IMR-90 (cell line): ENCODE measurements around the gene CNDP1. TPM values are rescaled to one million over a fixed set of nuclear protein-coding genes. Genes with fewer than 3 reads are reported as not detected.

ENCODE experiments used
- ATAC-seq: fragments of 200-7000 bp; cut with Tn5 transposase; 2 replicates; pipeline ENCODE4 v1.9.1; 2020; ENCODE audit warnings: low read depth, mild to moderate bottlenecking, moderate library complexity
- BruUV-seq: library from RNA; stranded (reverse); fragments of 400-500 nt; replicated peaks from 2 replicates; lab custom pipeline; 2021; lab: Mats Ljungman, UMichigan
- CTCF ChIA-PET: fragments of 300-600 bp; formaldehyde crosslinking; extraction: SDS; loops from one replicate; lab custom pipeline; 2021; ENCODE audit warnings: antibody characterized with exemption; lab: Yijun Ruan, JAX
- POLR2A ChIA-PET: fragments of 300-600 bp; sonication (Branson Sonifier 250); formaldehyde crosslinking; loops from one replicate; lab custom pipeline; 2022; ENCODE audit warnings: antibody characterized with exemption; ENCODE audit not compliant: unreplicated experiment; lab: Charles Lee
- DNase-seq: peaks from one replicate; pipeline ENCODE4 v3.0.0; 2013
- H2AFZ ChIP-seq: replicated peaks from 2 replicates; pipeline ENCODE3; 2013; ENCODE audit warnings: low read length, mild to moderate bottlenecking; ENCODE audit not compliant: poor library complexity
- H2AK5ac ChIP-seq: 2 replicates; pipeline ENCODE4 v1.6.1; 2013; ENCODE audit warnings: low read depth, low read length, inconsistent platforms
- H2AK9ac ChIP-seq: replicated peaks from 2 replicates; pipeline ENCODE3; 2013; ENCODE audit warnings: mild to moderate bottlenecking, low read depth, low read length, moderate library complexity; ENCODE audit not compliant: poor library complexity
- H2BK120ac ChIP-seq: 2 replicates; pipeline ENCODE4 v1.6.1; 2013; ENCODE audit warnings: low read depth, low read length, inconsistent platforms
- H2BK15ac ChIP-seq: 3 replicates; pipeline ENCODE4 v1.6.1; 2013; ENCODE audit warnings: low read depth, low read length, inconsistent platforms
- H2BK20ac ChIP-seq: 2 replicates; pipeline ENCODE4 v1.6.1; 2013; ENCODE audit warnings: low read depth, mild to moderate bottlenecking, inconsistent platforms, low read length, moderate library complexity
- H2BK5ac ChIP-seq: 2 replicates; pipeline ENCODE4 v1.6.1; 2013; ENCODE audit warnings: mild to moderate bottlenecking, low read depth, low read length, inconsistent platforms; ENCODE audit not compliant: poor library complexity, severe bottlenecking
- H3K14ac ChIP-seq: replicated peaks from 2 replicates; pipeline ENCODE4 v1.6.1; 2013; ENCODE audit warnings: low read depth, low read length, inconsistent platforms
- H3K18ac ChIP-seq: 2 replicates; pipeline ENCODE4 v1.6.1; 2013; ENCODE audit warnings: low read depth, low read length, control low read depth
- H3K23ac ChIP-seq: 2 replicates; pipeline ENCODE4 v1.6.1; 2013; ENCODE audit warnings: low read depth, low read length, inconsistent platforms
- H3K27ac ChIP-seq: 2 replicates; pipeline ENCODE4 v1.5.1; 2013; ENCODE audit warnings: mild to moderate bottlenecking, control low read depth, low read length; ENCODE audit not compliant: insufficient read depth
- H3K27me3 ChIP-seq: 2 replicates; pipeline ENCODE4 v1.6.1; 2013; ENCODE audit warnings: low read length; ENCODE audit not compliant: control insufficient read depth, insufficient read depth
- H3K36me3 ChIP-seq: 2 replicates; pipeline ENCODE4 v1.6.1; 2013; ENCODE audit warnings: low read length, mixed read lengths; ENCODE audit not compliant: control insufficient read depth, insufficient read depth
- H3K4ac ChIP-seq: 2 replicates; pipeline ENCODE4 v1.6.1; 2013; ENCODE audit warnings: low read depth, low read length, inconsistent platforms
- H3K4me1 ChIP-seq: 2 replicates; pipeline ENCODE4 v1.6.1; 2013; ENCODE audit warnings: low read length, mixed read lengths; ENCODE audit not compliant: control insufficient read depth, insufficient read depth
- H3K4me2 ChIP-seq: 2 replicates; pipeline ENCODE4 v1.6.1; 2013; ENCODE audit warnings: low read depth, mild to moderate bottlenecking, control low read depth, low read length, moderate library complexity
- H3K4me3 ChIP-seq: 2 replicates; pipeline ENCODE4 v1.5.1; 2013; ENCODE audit warnings: low read depth, mild to moderate bottlenecking, control low read depth, low read length, moderate library complexity; ENCODE audit not compliant: insufficient read depth
- H3K56ac ChIP-seq: 2 replicates; pipeline ENCODE4 v1.6.1; 2013; ENCODE audit warnings: low read length, inconsistent platforms; ENCODE audit not compliant: insufficient read depth; ENCODE audit errors: extremely low read depth
- H3K79me1 ChIP-seq, 2 experiments: 2 replicates each; pipeline ENCODE4 v1.6.1; 2013; ENCODE audit warnings: low read length in 2 of 2, inconsistent platforms in 1 of 2, low read depth in 1 of 2
- H3K9ac ChIP-seq: 2 replicates; pipeline ENCODE4 v1.6.1; 2013; ENCODE audit warnings: low read depth, low read length, control low read depth
- H3K9me1 ChIP-seq: 2 replicates; pipeline ENCODE4 v1.6.1; 2013; ENCODE audit warnings: low read length, inconsistent platforms; ENCODE audit not compliant: insufficient read depth
- H3K9me3 ChIP-seq: 2 replicates; pipeline ENCODE4 v1.6.1; 2013; ENCODE audit warnings: low read length; ENCODE audit not compliant: control insufficient read depth, insufficient read depth
- H4K20me1 ChIP-seq: 2 replicates; pipeline ENCODE4 v1.6.1; 2013; ENCODE audit warnings: low read length, inconsistent platforms; ENCODE audit not compliant: insufficient read depth
- H4K5ac ChIP-seq: 2 replicates; pipeline ENCODE4 v1.6.1; 2013; ENCODE audit warnings: mild to moderate bottlenecking, low read depth, low read length, control low read depth
- H4K8ac ChIP-seq, 2 experiments: 2 replicates each; pipeline ENCODE4 v1.6.1; 2013; ENCODE audit warnings: low read depth in 2 of 2, low read length in 2 of 2, control low read depth in 1 of 2, inconsistent platforms in 1 of 2
- H4K91ac ChIP-seq: 2 replicates; pipeline ENCODE4 v1.6.1; 2013; ENCODE audit warnings: low read depth, low read length, inconsistent platforms; ENCODE audit not compliant: insufficient read depth
- BHLHE40 ChIP-seq: fragments of 150-350 bp; IDR thresholded peaks from 2 replicates; pipeline ENCODE4 v1.6.1; 2016; ENCODE audit warnings: mild to moderate bottlenecking, low read depth, low read length
- CEBPB ChIP-seq: IDR thresholded peaks from 2 replicates; pipeline ENCODE4 v1.6.1; 2012; ENCODE audit warnings: low read depth, low read length, improper control_type of control experiment
- CHD1 ChIP-seq: IDR thresholded peaks from 2 replicates; pipeline ENCODE4 v1.6.1; 2012; ENCODE audit warnings: low read depth, low read length, improper control_type of control experiment
- FOS ChIP-seq: fragments of 150-350 bp; IDR thresholded peaks from 2 replicates; pipeline ENCODE4 v1.6.1; 2016; ENCODE audit warnings: low read depth, low read length
- MAFK ChIP-seq: IDR thresholded peaks from 2 replicates; pipeline ENCODE4 v1.6.1; 2012; ENCODE audit warnings: low read depth, low read length, improper control_type of control experiment
- MAZ ChIP-seq: IDR thresholded peaks from 2 replicates; pipeline ENCODE4 v1.6.1; 2012; ENCODE audit warnings: low read depth, mild to moderate bottlenecking, low read length, improper control_type of control experiment, moderate library complexity, borderline replicate concordance
- MXI1 ChIP-seq: IDR thresholded peaks from 2 replicates; pipeline ENCODE4 v1.6.1; 2012; ENCODE audit warnings: low read depth, mild to moderate bottlenecking, low read length, moderate library complexity, borderline replicate concordance
- NFE2L2 ChIP-seq: fragments of 150-350 bp; IDR thresholded peaks from 2 replicates; pipeline ENCODE4 v1.6.1; 2016; ENCODE audit warnings: low read depth, mild to moderate bottlenecking, low read length
- POLR2A ChIP-seq: IDR thresholded peaks from 2 replicates; pipeline ENCODE4 v1.6.1; 2012; ENCODE audit warnings: mild to moderate bottlenecking, low read depth, low read length
- RCOR1 ChIP-seq: IDR thresholded peaks from 2 replicates; pipeline ENCODE4 v1.6.1; 2012; ENCODE audit warnings: mild to moderate bottlenecking, low read length, improper control_type of control experiment; ENCODE audit not compliant: insufficient replicate concordance
- RFX5 ChIP-seq: IDR thresholded peaks from 2 replicates; pipeline ENCODE4 v1.8.0; 2012; ENCODE audit warnings: low read depth, mild to moderate bottlenecking, low read length, moderate library complexity
- WGBS, 2 experiments: methylation state at CpG; one replicate each; pipeline versions ENCODE4 v1.1.5 to v1.1.7; 2013; ENCODE audit warnings: missing lambda C conversion rate in 2 of 2; ENCODE audit not compliant: insufficient read length in 1 of 2; ENCODE audit errors: extremely low coverage in 2 of 2; 5-methylcytosine and 5-hydroxymethylcytosine counted together
- dilution Hi-C: fragments of 300-500 bp; cut with HindIII; formaldehyde crosslinking; loops from one replicate; pipeline ENCODE4 v1.14.3; 2018; ENCODE audit warnings: low sequenced_read_pairs; ENCODE audit not compliant: unreplicated experiment
- in situ Hi-C: fragments of 300-500 bp; cut with MboI; formaldehyde crosslinking; loops from 3 replicates; pipeline ENCODE4 v1.14.3; 2019; ENCODE audit warnings: low sequenced_read_pairs, inconsistent platforms, mixed read lengths
- intact Hi-C: fragments of 100-400 bp; cut with micrococcal nuclease; formaldehyde crosslinking; loops from 2 replicates; pipeline ENCODE4 v1.10.0; 2022
- polyA plus RNA-seq, 3 experiments: library from polyadenylated mRNA; depleted of rRNA; stranded (reverse); fragments of >200 nt; gene quantifications; 2 replicates each; pipeline ENCODE4 v1.2.3, GENCODE V29; 2012; ENCODE audit warnings: low replicate concordance in 1 of 3
- total RNA-seq: library from RNA; depleted of rRNA; stranded (reverse); fragments of >200 nt; gene quantifications from 2 replicates; pipeline ENCODE4 v1.2.3, GENCODE V29; 2012
- TF ChIP-seq, protein P1 (sequence below): conservative IDR thresholded peaks from 2 replicates; pipeline ENCODE4 v1.5.1; 2012; ENCODE audit warnings: mild to moderate bottlenecking, low read depth, low read length, improper control_type of control experiment

The CNDP1 gene
- total and polyA plus RNA-seq, 2 of the 4 experiments (the other 2 are of a cell fraction): not detected

DNA sequence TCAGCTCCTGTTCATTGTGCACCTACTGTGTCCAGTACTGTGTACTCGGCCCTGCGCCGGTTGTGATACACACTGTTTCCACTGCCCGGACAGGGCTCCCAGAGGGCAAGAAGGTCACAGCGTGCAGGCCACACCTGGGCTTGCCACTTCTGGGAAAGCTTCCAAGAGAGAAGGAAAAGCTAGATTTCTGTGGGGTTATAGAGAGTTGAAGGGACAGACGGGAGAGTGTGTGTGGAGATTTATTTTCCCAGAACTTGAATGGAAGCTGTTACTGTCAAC is 3.8 kb upstream of the CNDP1 start:
- H3K4me3 ChIP-seq: no peak overlapping the region
- no peak for ATAC-seq
- no peak overlapping the region for H3K14ac ChIP-seq
- no peak overlapping the region for H4K8ac ChIP-seq
- H2BK120ac ChIP-seq: no peak overlapping the region
- no peak overlapping the region for H3K4me2 ChIP-seq
- H4K20me1 ChIP-seq: no peaks in the 10 kb centered on the region
- no peak for TF ChIP-seq CHD1
- TF ChIP-seq BHLHE40: no peak
- TF ChIP-seq MAFK: no peak
- TF ChIP-seq, protein P1, sequence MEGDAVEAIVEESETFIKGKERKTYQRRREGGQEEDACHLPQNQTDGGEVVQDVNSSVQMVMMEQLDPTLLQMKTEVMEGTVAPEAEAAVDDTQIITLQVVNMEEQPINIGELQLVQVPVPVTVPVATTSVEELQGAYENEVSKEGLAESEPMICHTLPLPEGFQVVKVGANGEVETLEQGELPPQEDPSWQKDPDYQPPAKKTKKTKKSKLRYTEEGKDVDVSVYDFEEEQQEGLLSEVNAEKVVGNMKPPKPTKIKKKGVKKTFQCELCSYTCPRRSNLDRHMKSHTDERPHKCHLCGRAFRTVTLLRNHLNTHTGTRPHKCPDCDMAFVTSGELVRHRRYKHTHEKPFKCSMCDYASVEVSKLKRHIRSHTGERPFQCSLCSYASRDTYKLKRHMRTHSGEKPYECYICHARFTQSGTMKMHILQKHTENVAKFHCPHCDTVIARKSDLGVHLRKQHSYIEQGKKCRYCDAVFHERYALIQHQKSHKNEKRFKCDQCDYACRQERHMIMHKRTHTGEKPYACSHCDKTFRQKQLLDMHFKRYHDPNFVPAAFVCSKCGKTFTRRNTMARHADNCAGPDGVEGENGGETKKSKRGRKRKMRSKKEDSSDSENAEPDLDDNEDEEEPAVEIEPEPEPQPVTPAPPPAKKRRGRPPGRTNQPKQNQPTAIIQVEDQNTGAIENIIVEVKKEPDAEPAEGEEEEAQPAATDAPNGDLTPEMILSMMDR: no peak
- no peak for TF ChIP-seq MAZ
- no peak for TF ChIP-seq FOS
- no peak for TF ChIP-seq RFX5
- TF ChIP-seq MXI1: no peak
- TF ChIP-seq NFE2L2: no peak
- TF ChIP-seq RCOR1: no peak
- no peak for TF ChIP-seq POLR2A
- no peak for TF ChIP-seq CEBPB
- H3K9me3 ChIP-seq: no peaks in the 10 kb centered on the region
- H2AK9ac ChIP-seq: no peak overlapping the region
- H4K91ac ChIP-seq: no peak overlapping the region
- no peak overlapping the region for H2BK15ac ChIP-seq
- in situ Hi-C loops (no loop called here), dilution Hi-C loops (no loop called here), intact Hi-C loops (no loop called here)
- H3K79me1 ChIP-seq: no peaks in the 10 kb centered on the region
- H3K18ac ChIP-seq: no peak overlapping the region
- H3K4me1 ChIP-seq: no peaks in the 10 kb centered on the region
- POLR2A ChIA-PET: no interaction called here
- no peak overlapping the region for H3K4ac ChIP-seq
- 95% methylated on average over 4 of the region's 6 CpGs; no CpG with 5 or more reads in 1 of the 2 experiments for WGBS, 2 experiments
- DNase-seq: no peak
- H3K27ac ChIP-seq: no peak overlapping the region
- H2BK5ac ChIP-seq: no peak overlapping the region
- H3K23ac ChIP-seq: no peak overlapping the region
- H3K9ac ChIP-seq: no peak overlapping the region
- H2BK20ac ChIP-seq: no peak overlapping the region
- no peaks in the 10 kb centered on the region for H3K36me3 ChIP-seq
- BruUV-seq: no TSS peak
- H3K9me1 ChIP-seq: no peaks in the 10 kb centered on the region
- no peak overlapping the region for H4K5ac ChIP-seq
- H3K27me3 ChIP-seq: peaks cover 16% of the 10 kb centered on the region
- CTCF ChIA-PET: no interaction called here
- no peak overlapping the region for H3K56ac ChIP-seq
- H2AK5ac ChIP-seq: no peak overlapping the region
- no peak overlapping the region for H2AFZ ChIP-seq
